Mesangial cell (primary cell): ENCODE data around the gene LCE5A. TPM values are rescaled to one million over a fixed set of nuclear protein-coding genes. Genes with fewer than 3 reads are reported as not detected.

Source experiments
- total RNA-seq: library from RNA; depleted of rRNA; stranded (reverse); fragments of >200 nt; gene quantifications from 2 replicates; pipeline ENCODE4 v1.2.3, GENCODE V29; 2015

The LCE5A gene, protein sequence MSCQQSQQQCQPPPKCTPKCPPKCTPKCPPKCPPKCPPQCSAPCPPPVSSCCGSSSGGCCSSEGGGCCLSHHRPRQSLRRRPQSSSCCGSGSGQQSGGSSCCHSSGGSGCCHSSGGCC
- total RNA-seq, result not detected in 2 replicates

GRCh38 chr1:152510503-152510902, at the start of gene LCE5A:
LCE5A (plus strand) TSS chr1:152510803; CDS start chr1:152511535, 732 bp downstream.

Other genes starting within 250 kb of the LCE5A start
- 0.51 TPM in 1 of 2 replicates, not detected in the other for gene FLG, start 185.6 kb upstream of the LCE5A start, total RNA-seq
- not detected in 2 replicates for gene FLG2, start 150.8 kb upstream of the LCE5A start, total RNA-seq
- gene CRNN, start 96.5 kb upstream of the LCE5A start, total RNA-seq, result not detected in 2 replicates
- not detected in 2 replicates for gene CRCT1, start 3.7 kb downstream of the LCE5A start, total RNA-seq
- not detected in 2 replicates for gene LCE3E, start 56.0 kb downstream of the LCE5A start, total RNA-seq
- not detected in 2 replicates for gene LCE3D, start 69.7 kb downstream of the LCE5A start, total RNA-seq
- not detected in 2 replicates for gene LCE3C, start 89.4 kb downstream of the LCE5A start, total RNA-seq
- not detected in 2 replicates for gene LCE3B, start 103.0 kb downstream of the LCE5A start, total RNA-seq
- not detected in 2 replicates for gene LCE3A, start 112.3 kb downstream of the LCE5A start, total RNA-seq
- gene LCE2D, start 152.6 kb downstream of the LCE5A start, total RNA-seq, result not detected in 2 replicates
- gene LCE2C, start 164.5 kb downstream of the LCE5A start, total RNA-seq, result not detected in 2 replicates
- not detected in 2 replicates for gene LCE2B, start 175.3 kb downstream of the LCE5A start, total RNA-seq
- gene LCE2A, start 187.5 kb downstream of the LCE5A start, total RNA-seq, result not detected in 2 replicates
- not detected in 2 replicates for gene LCE4A, start 197.4 kb downstream of the LCE5A start, total RNA-seq
- gene KPRP, start 247.2 kb downstream of the LCE5A start, total RNA-seq, result not detected in 2 replicates